Testis (tissue), 2 donors: Measurements from ENCODE around the gene CCL18.
"Not testable (repeated sequence)": the region's sequence is repeated elsewhere in the genome, so short reads cannot be mapped to it uniquely, and the experiment has no call there.

ENCODE experiments used
- CTCF ChIP-seq, 3 experiments: fragments of 450-650 bp in 2 of 3; fragments of 200-600 bp in 1 of 3; sonication (generic) in 1 of 3; IDR thresholded peaks; one replicate each; pipeline ENCODE4 v1.5.1; 2016 to 2019; ENCODE audit warnings: antibody characterized with exemption in 3 of 3, mild to moderate bottlenecking in 2 of 3, moderate library complexity in 1 of 3
- POLR2A ChIP-seq: fragments of 450-650 bp; IDR thresholded peaks from one replicate; pipeline ENCODE4 v1.6.1; 2017; ENCODE audit warnings: antibody characterized with exemption, mild to moderate bottlenecking, moderate library complexity

GRCh38 chr17:36113131-36113530, 49.1 kb downstream of the CCL18 start:
- not testable (repeated sequence) for TF ChIP-seq POLR2A; CTCF (IDR thresholded peaks at IDR 0.05)
